Lower leg skin (tissue), 4 donors: ENCODE data around the gene SIMC1. TPM values are rescaled to one million over a fixed set of nuclear protein-coding genes. Genes with fewer than 3 reads are reported as not detected.

Source experiments
- DNase-seq, 2 donors: peaks; one replicate each; pipeline ENCODE4 v3.0.0-alpha.2; 2019; ENCODE audit warnings: low spot score in 2 of 2
- H3K4me3 ChIP-seq: fragments of 200-600 bp; sonication (generic); 2 replicates; pipeline ENCODE4 v1.5.1; 2017; ENCODE audit warnings: mild to moderate bottlenecking, low read depth; ENCODE audit not compliant: poor library complexity, severe bottlenecking
- POLR2A ChIP-seq, 2 donors: fragments of 450-650 bp; IDR thresholded peaks; one replicate each; pipeline ENCODE4 v1.6.1; 2016 to 2017; ENCODE audit warnings: antibody characterized with exemption in 2 of 2, mild to moderate bottlenecking in 1 of 2, moderate library complexity in 1 of 2
- WGBS, 2 donors: methylation state at CpG; one replicate each; pipeline ENCODE4 v1.1.5; 2018; 5-methylcytosine and 5-hydroxymethylcytosine counted together
- intact Hi-C: fragments of 100-400 bp; cut with DNase I; formaldehyde crosslinking; loops from one replicate; pipeline ENCODE4 v1.15.0; 2023; ENCODE audit warnings: low total_unique reads
- total RNA-seq, 4 donors: library from RNA; depleted of rRNA; stranded (reverse); fragments of >200 nt; gene quantifications; one replicate each; pipeline ENCODE4 v1.1.0, GENCODE V29; 2016
- TF ChIP-seq, protein P1 (sequence below), 3 donors: fragments of 450-650 bp; IDR thresholded peaks; one replicate each; pipeline ENCODE4 v1.5.1; 2016; ENCODE audit warnings: antibody characterized with exemption in 3 of 3, mild to moderate bottlenecking in 3 of 3, moderate library complexity in 2 of 3

SIMC1 gene
- total RNA-seq, 4 donors from 2014 or later, result 7.5 to 14.9 (median 11.0) TPM

DNA sequence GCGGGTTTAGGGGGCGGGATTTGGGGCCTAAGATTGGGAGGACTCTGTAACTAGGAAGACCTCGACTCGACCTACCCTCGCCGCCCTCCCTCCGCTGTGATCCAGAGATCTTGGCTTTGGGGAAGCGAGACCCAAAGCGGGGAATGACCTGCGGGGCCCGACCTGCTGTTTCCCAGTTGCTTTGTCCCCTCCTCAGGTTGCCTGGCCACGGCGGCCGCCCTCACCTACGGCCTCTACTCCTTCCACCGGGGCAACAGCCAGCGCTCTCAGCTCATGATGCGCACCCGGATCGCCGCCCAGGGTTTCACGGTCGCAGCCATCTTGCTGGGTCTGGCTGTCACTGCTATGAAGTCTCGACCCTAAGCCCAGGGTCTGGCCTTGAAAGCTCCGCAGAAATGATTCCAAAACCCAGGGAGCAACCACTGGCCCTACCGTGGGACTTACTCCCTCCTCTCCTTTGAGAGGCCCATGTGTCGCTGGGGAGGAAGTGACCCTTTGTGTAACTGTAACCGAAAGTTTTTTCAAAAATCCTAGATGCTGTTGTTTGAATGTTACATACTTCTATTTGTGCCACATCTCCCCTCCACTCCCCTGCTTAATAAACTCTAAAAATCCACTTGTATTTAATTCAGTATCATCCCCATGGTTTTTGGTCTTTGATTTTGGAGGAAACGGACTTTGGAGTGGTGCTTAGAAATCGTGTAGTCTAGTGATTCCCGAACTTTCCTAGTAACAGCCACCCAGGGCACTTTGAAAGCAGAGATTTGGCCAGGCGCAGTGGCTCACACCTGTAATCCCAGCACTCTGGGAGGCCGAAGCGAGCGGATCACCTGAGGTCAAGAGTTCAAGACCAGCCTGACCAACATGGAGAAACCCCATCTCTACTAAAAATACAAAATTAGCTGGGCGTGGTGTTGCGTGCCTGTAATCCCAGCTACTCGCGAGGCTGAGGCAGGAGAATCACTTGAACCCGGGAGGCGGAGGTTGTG lies 151.2 kb downstream of the SIMC1 start:
- H3K4me3 ChIP-seq, result peak overlapping the region; percentile 45
- WGBS, 2 donors, result 26 to 32% methylated on average over 35 to 41 of the region's 41 CpGs
- no peak for TF ChIP-seq POLR2A (IDR thresholded peaks at IDR 0.05)
- TF ChIP-seq, protein P1, sequence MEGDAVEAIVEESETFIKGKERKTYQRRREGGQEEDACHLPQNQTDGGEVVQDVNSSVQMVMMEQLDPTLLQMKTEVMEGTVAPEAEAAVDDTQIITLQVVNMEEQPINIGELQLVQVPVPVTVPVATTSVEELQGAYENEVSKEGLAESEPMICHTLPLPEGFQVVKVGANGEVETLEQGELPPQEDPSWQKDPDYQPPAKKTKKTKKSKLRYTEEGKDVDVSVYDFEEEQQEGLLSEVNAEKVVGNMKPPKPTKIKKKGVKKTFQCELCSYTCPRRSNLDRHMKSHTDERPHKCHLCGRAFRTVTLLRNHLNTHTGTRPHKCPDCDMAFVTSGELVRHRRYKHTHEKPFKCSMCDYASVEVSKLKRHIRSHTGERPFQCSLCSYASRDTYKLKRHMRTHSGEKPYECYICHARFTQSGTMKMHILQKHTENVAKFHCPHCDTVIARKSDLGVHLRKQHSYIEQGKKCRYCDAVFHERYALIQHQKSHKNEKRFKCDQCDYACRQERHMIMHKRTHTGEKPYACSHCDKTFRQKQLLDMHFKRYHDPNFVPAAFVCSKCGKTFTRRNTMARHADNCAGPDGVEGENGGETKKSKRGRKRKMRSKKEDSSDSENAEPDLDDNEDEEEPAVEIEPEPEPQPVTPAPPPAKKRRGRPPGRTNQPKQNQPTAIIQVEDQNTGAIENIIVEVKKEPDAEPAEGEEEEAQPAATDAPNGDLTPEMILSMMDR (IDR thresholded peaks at IDR 0.05), result no peak
- DNase-seq, result no peak
- intact Hi-C loops, result no loop called here

DNA sequence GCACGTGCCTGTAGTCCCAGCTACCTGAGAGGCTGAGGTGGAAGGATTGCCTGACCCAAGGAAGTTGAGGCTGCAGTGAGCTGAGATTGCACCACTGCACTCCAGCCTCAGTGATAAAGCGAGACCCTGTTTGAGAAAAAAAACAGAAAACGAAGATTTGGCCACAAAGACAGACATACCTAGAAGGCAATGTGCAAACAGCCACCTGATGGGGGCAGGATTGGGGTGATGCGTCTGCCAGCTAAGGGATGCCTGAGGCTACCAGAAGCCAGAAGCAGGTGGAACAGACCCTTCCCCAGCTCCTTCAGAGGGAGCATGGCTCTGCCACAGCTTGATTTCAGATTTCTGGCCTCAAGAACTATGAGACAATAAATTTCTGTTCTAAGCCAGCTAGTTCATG lies 153.3 kb downstream of the SIMC1 start:
- no peak for TF ChIP-seq POLR2A (IDR thresholded peaks at IDR 0.05)
- TF ChIP-seq, protein P1 (IDR thresholded peaks at IDR 0.05), result no peak
- no peak for DNase-seq
- no peak overlapping the region for H3K4me3 ChIP-seq
- intact Hi-C loops, result no loop called here
- 88% methylated on average over 4 of the region's 4 CpGs for WGBS, 2 donors

DNA sequence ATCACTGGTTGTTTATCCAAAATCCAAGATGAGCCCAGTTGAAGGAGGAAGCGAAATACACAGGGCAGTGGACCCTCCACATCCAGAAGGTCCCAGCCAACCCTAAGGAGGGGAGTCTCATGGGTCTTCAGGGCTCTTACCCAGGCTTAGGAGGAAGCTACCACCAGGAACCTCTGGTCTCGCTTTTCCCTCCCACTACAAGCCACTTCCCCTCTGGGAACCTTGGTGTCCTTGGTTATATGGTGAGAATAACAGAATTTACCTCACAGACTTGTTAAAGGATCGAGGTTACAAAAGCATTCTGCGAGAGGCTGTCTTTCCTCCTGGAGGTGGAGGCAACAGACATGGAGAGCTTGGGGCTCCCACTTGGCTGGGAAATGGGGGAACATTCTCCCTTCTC lies 153.8 kb downstream of the SIMC1 start:
- TF ChIP-seq, protein P1 (IDR thresholded peaks at IDR 0.05), result no peak
- no peak for TF ChIP-seq POLR2A (IDR thresholded peaks at IDR 0.05)
- no peak for DNase-seq
- WGBS, 2 donors, result 85 to 88% methylated on average over 4 of the region's 4 CpGs
- intact Hi-C loops, result no loop called here
- no peak overlapping the region for H3K4me3 ChIP-seq

DNA sequence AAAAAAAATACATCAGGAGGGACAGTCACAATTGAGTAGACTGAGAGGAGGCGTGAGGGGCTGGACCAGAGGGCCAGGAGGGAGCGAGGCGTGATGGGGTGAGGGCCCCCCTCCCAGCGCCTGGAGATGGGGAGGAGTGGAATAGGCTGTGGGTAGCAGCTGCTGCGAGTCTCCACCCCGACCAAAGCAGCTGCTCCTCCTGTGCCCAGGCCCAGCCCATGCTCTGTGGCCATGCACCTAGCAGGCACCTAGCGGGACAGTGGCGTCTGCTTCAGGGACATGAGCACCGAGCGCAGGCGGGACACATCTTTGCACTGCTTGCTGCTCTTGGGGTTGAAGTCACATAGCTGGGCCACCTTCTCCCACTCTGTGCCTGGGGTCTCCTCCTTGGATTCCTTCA lies 154.3 kb downstream of the SIMC1 start:
- TF ChIP-seq, protein P1 (IDR thresholded peaks at IDR 0.05), result no peak
- WGBS, 2 donors, result 79 to 84% methylated on average over 11 of the region's 11 CpGs
- no peak for DNase-seq
- intact Hi-C loops, result no loop called here
- no peak overlapping the region for H3K4me3 ChIP-seq

GRCh38 chr5:176394096-176394495 lies 155.9 kb downstream of the SIMC1 start:
- no peak overlapping the region for H3K4me3 ChIP-seq
- TF ChIP-seq POLR2A (IDR thresholded peaks at IDR 0.05), result no peak
- TF ChIP-seq, protein P1 (IDR thresholded peaks at IDR 0.05), result no peak
- WGBS, 2 donors, result 90% methylated on average over 9 of the region's 9 CpGs
- DNase-seq, result no peak
- intact Hi-C loops, result no loop called here
